WTC11 (cell line): Measurements from ENCODE around the gene ZFHX2. TPM values are rescaled to one million over a fixed set of nuclear protein-coding genes. Genes with fewer than 3 reads are reported as not detected.

Experiments
- ATAC-seq: fragments of 200-7000 bp; cut with Tn5 transposase; 2 replicates; pipeline ENCODE4 v1.10.0; 2021; ENCODE audit warnings: mild to moderate bottlenecking, moderate library complexity
- CTCF ChIA-PET: fragments of 300-600 bp; sonication (Branson Sonifier 250); formaldehyde crosslinking; loops from one replicate; lab custom pipeline; 2021; ENCODE audit warnings: antibody characterized with exemption; lab: Charles Lee
- POLR2A ChIA-PET: fragments of 350-600 bp; sonication (Branson Sonifier 250); formaldehyde crosslinking; loops from one replicate; lab custom pipeline; 2021; ENCODE audit warnings: antibody characterized with exemption; lab: Charles Lee
- DNase-seq: peaks from one replicate; pipeline ENCODE4 v3.0.0; 2021; ENCODE audit warnings: low spot score
- H3K27ac Mint-ChIP-seq: 2 replicates; pipeline ENCODE4 v1.8.0; 2021; ENCODE audit warnings: mixed read lengths
- H3K27me3 Mint-ChIP-seq: 2 replicates; pipeline ENCODE4 v1.8.0; 2021; ENCODE audit warnings: low read depth, mild to moderate bottlenecking, moderate library complexity, mixed read lengths
- H3K36me3 Mint-ChIP-seq: 2 replicates; pipeline ENCODE4 v1.8.0; 2021; ENCODE audit warnings: mixed read lengths
- H3K4me1 Mint-ChIP-seq: 2 replicates; pipeline ENCODE4 v1.8.0; 2022; ENCODE audit warnings: mixed read lengths
- H3K4me3 Mint-ChIP-seq: 2 replicates; pipeline ENCODE4 v1.8.0; 2021; ENCODE audit warnings: mild to moderate bottlenecking, moderate library complexity, mixed read lengths
- H3K9me3 Mint-ChIP-seq: 2 replicates; pipeline ENCODE4 v1.8.0; 2021; ENCODE audit warnings: mixed read lengths
- CBFB ChIP-seq: sonication (generic); formaldehyde crosslinking; IDR thresholded peaks from 2 replicates; pipeline ENCODE4 v1.8.1; 2022; ENCODE audit warnings: mild to moderate bottlenecking, low read depth, missing genetic modification reagents
- CREM ChIP-seq: sonication (generic); formaldehyde crosslinking; IDR thresholded peaks from 2 replicates; pipeline ENCODE4 v1.8.1; 2022; ENCODE audit warnings: mild to moderate bottlenecking, missing genetic modification reagents, moderate library complexity
- ELF4 ChIP-seq: sonication (generic); formaldehyde crosslinking; IDR thresholded peaks from 2 replicates; pipeline ENCODE4 v1.8.1; 2022; ENCODE audit warnings: low read depth, mild to moderate bottlenecking, moderate library complexity, missing genetic modification reagents
- ESRRA ChIP-seq: sonication (generic); formaldehyde crosslinking; IDR thresholded peaks from 2 replicates; pipeline ENCODE4 v1.8.1; 2022; ENCODE audit warnings: mild to moderate bottlenecking, missing genetic modification reagents, borderline replicate concordance
- JUN ChIP-seq: sonication (generic); formaldehyde crosslinking; IDR thresholded peaks from 2 replicates; pipeline ENCODE4 v1.8.0; 2023; ENCODE audit warnings: mild to moderate bottlenecking, missing genetic modification reagents
- NFE2L1 ChIP-seq: sonication (generic); formaldehyde crosslinking; IDR thresholded peaks from 2 replicates; pipeline ENCODE4 v1.8.1; 2023; ENCODE audit warnings: missing genetic modification reagents
- NR1H2 ChIP-seq: sonication (generic); formaldehyde crosslinking; IDR thresholded peaks from 2 replicates; pipeline ENCODE4 v1.9.0; 2021; ENCODE audit warnings: mild to moderate bottlenecking, moderate library complexity, missing genetic modification reagents
- SMAD3 ChIP-seq: sonication (generic); formaldehyde crosslinking; IDR thresholded peaks from 2 replicates; pipeline ENCODE4 v1.8.0; 2022; ENCODE audit warnings: missing genetic modification reagents, mild to moderate bottlenecking, borderline replicate concordance
- SOX15 ChIP-seq: fragments of 250-450 bp; sonication (Bioruptor Pico); IDR thresholded peaks from 2 replicates; pipeline ENCODE4 v1.9.0; 2021; ENCODE audit warnings: mild to moderate bottlenecking
- TEAD1 ChIP-seq: sonication (generic); formaldehyde crosslinking; IDR thresholded peaks from 2 replicates; pipeline ENCODE4 v1.8.0; 2022; ENCODE audit warnings: mild to moderate bottlenecking, missing genetic modification reagents
- TP53 ChIP-seq: sonication (generic); formaldehyde crosslinking; IDR thresholded peaks from 2 replicates; pipeline ENCODE4 v1.8.1; 2023; ENCODE audit warnings: mild to moderate bottlenecking, missing genetic modification reagents
- ZBTB21 ChIP-seq: sonication (generic); formaldehyde crosslinking; IDR thresholded peaks from 2 replicates; pipeline ENCODE4 v1.8.1; 2023; ENCODE audit warnings: mild to moderate bottlenecking, missing genetic modification reagents, borderline replicate concordance
- ZNF263 ChIP-seq: sonication (generic); formaldehyde crosslinking; IDR thresholded peaks from 2 replicates; pipeline ENCODE4 v1.8.1; 2022; ENCODE audit warnings: low read depth, mild to moderate bottlenecking, moderate library complexity, missing genetic modification reagents
- total RNA-seq: library from RNA; stranded (reverse); gene quantifications from 3 replicates; pipeline ENCODE4 v1.2.3, GENCODE V29; 2021
- TF ChIP-seq, protein P1 (sequence below): sonication (generic); formaldehyde crosslinking; IDR thresholded peaks from 2 replicates; pipeline ENCODE4 v1.8.1; 2022; ENCODE audit warnings: mild to moderate bottlenecking, moderate library complexity, missing genetic modification reagents
- TF ChIP-seq, protein P2 (sequence below): sonication (generic); formaldehyde crosslinking; conservative IDR thresholded peaks from 2 replicates; pipeline ENCODE4 v1.8.1; 2022; ENCODE audit warnings: mild to moderate bottlenecking, missing genetic modification reagents
- TF ChIP-seq, protein P3 (sequence below): sonication (generic); formaldehyde crosslinking; IDR thresholded peaks from 2 replicates; pipeline ENCODE4 v1.8.1; 2022; ENCODE audit warnings: mild to moderate bottlenecking, missing genetic modification reagents, moderate library complexity, borderline replicate concordance

The ZFHX2 gene
- total RNA-seq, 1 experiment from 2014 or later: 16.4 TPM

DNA sequence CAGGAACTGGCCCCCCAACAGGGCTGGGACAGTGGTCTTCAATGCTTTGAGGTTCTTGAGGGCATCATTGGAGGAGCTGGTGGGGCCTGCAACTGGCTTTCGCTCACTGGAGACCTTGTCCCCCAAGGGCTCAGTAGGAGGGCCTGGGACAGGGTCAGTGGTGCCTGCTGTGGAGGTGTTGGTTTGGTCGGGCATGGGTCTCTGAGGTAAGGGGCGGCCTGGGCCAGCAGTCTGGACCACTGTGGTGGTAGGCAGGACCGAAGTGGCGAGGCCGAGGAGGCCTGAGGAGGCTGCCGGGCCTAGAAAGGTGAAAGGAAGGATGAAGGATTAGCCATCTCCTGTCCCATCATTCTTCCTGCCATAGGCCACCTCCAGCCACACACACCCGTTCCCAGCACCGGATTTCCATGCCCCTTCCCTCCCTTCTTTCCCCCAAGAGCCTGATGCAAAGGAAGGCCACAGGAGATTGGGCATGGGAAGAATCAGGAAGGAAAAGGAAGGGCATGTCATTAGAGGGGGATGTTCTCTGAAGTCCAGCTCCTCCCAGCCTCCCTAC is 28.8 kb downstream of the ZFHX2 start:
- Mint-ChIP-seq H3K36me3 (peaks cover 25% of the 10 kb centered on the region), H3K9me3 (no peaks in the 10 kb centered on the region), H3K4me3 (no peak overlapping the region), H3K27me3 (peaks cover 2% of the 10 kb centered on the region), H3K27ac (no peak overlapping the region), H3K4me1 (peaks cover 68% of the 10 kb centered on the region)
- ChIA-PET POLR2A (interaction anchor here (2.0 to 6.6 kb wide), 2 partner anchors 15 to 41 kb away, joined by 7 to 49 read pairs; no protein-coding TSS in a partner anchor), CTCF (interaction anchor here (0.8 to 7.5 kb wide), 5 partner anchors 16 to 44 kb away, joined by 3 to 47 read pairs (median 12); no protein-coding TSS in a partner anchor)
- ATAC-seq (no peak), DNase-seq (no peak)
- TF ChIP-seq CREM (CRISPR knock-in tag) (no peak), SOX15 (CRISPR knock-in tag) (no peak), ESRRA (CRISPR knock-in tag) (no peak), JUN (CRISPR knock-in tag) (no peak), CBFB (CRISPR knock-in tag) (no peak), TEAD1 (no peak), NFE2L1 (CRISPR knock-in tag) (no peak)
- TF ChIP-seq, protein P1, sequence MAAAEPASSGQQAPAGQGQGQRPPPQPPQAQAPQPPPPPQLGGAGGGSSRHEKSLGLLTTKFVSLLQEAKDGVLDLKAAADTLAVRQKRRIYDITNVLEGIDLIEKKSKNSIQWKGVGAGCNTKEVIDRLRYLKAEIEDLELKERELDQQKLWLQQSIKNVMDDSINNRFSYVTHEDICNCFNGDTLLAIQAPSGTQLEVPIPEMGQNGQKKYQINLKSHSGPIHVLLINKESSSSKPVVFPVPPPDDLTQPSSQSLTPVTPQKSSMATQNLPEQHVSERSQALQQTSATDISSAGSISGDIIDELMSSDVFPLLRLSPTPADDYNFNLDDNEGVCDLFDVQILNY (CRISPR knock-in tag): no peak
- TF ChIP-seq, protein P2, sequence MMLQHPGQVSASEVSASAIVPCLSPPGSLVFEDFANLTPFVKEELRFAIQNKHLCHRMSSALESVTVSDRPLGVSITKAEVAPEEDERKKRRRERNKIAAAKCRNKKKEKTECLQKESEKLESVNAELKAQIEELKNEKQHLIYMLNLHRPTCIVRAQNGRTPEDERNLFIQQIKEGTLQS: no peak

DNA sequence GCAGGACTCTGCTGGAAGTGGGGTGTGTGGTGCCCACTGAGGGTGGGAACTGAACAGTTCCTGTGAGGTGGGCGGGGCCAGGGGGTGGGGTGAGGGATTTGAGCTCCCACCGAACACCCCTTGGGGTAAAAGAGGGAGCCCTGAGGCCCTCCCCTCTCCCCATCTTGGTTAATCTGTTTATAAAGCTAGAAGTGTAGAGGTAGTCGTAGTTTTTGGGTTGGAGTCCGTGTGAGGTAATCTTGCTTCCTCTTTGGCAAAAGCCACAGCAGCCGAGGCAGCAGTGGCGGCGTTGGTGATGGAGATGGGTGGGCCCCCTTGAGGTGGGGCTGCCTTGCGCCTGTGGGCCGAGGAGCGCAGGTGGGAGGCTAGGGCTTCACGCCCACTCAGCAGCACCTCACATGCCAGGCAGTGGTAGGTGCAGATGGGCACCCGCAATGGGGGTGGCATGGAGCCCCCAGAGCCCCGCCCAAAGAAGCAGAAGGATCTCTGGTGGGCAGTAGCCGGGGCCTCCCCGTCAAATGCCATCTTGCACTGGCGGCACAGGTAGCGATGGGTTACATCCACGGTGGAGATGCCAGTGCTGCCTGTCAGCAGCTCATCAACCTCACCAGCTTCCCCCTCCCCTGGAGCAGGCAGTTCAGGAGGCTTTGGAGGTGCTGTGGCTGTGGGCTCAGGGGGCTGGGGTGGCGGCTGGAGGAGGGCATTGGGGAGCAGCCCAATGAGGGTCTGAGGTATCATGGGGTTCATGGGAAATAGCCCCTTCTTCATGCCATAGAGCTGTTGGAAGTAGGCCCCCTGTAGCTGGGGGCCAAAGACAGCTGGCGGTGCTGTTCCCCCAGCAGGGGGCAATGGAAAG is 29.6 kb downstream of the ZFHX2 start:
- H3K4me3 Mint-ChIP-seq: no peak overlapping the region
- peaks cover 71% of the 10 kb centered on the region for H3K4me1 Mint-ChIP-seq
- H3K36me3 Mint-ChIP-seq: peaks cover 19% of the 10 kb centered on the region
- H3K27me3 Mint-ChIP-seq: peaks cover 9% of the 10 kb centered on the region
- ChIA-PET POLR2A (interaction anchor here (2.0 to 6.6 kb wide), 2 partner anchors 16 to 40 kb away, joined by 7 to 49 read pairs; no protein-coding TSS in a partner anchor), CTCF (interaction anchor here (2.4 to 7.5 kb wide), 4 partner anchors 17 to 40 kb away, joined by 11 to 47 read pairs (median 28); no protein-coding TSS in a partner anchor)
- 0 out of 2 replicates have a peak, but pooled peaks have one; percentile 6 for TF ChIP-seq TP53
- no peak for TF ChIP-seq NR1H2 (CRISPR knock-in tag)
- DNase-seq: no peak
- no peak overlapping the region for H3K27ac Mint-ChIP-seq
- H3K9me3 Mint-ChIP-seq: no peaks in the 10 kb centered on the region
- ATAC-seq: no peak

DNA sequence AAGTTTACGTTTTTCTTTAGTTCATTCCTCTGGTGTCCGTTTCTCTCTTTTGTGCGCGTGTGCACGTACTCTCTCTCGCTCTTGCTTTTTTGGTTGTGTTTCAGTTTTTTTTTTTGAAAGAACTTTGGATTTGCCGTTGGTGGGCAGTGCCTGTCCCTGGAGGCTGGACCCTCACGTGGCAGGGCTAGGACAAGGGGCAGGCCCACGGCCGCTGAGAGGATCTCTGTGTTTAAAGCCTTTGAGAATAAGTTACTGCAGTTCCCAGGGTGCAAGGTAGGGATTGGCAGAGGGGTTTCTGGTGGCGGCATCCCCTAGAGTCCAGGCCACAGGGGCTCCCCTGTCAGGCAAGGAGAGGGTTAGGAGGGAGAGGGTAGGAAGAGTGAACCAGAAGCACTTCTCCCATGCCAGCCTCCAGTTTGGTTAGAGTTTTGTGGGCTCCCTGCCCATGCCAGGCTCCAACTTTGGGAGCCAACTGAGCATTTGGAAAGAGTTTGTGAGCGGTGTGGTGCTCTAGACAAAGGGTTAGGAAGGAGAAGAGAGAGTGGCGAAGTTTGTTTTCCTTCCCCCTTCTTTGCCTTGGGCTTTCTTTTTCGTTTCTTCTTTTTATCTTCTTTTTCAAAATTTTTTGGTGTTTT is 30.5 kb downstream of the ZFHX2 start:
- H3K4me1 Mint-ChIP-seq: peaks cover 66% of the 10 kb centered on the region
- POLR2A ChIA-PET: interaction anchor here (0.9 to 6.6 kb wide), 2 partner anchors 17 to 36 kb away, joined by 5 to 49 read pairs; no protein-coding TSS in a partner anchor
- peak overlapping the region; percentile 50 for H3K27ac Mint-ChIP-seq
- DNase-seq (no peak), ATAC-seq (no peak)
- no peak for TF ChIP-seq ZNF263
- no peak for TF ChIP-seq CBFB (CRISPR knock-in tag)
- H3K9me3 Mint-ChIP-seq: no peaks in the 10 kb centered on the region
- CTCF ChIA-PET: interaction anchor here (0.6 to 7.5 kb wide), 7 partner anchors 7 to 960 kb away, joined by 3 to 47 read pairs (median 7); no protein-coding TSS in a partner anchor
- peaks cover 9% of the 10 kb centered on the region for H3K36me3 Mint-ChIP-seq
- peaks cover 19% of the 10 kb centered on the region for H3K27me3 Mint-ChIP-seq
- H3K4me3 Mint-ChIP-seq: no peak overlapping the region

DNA sequence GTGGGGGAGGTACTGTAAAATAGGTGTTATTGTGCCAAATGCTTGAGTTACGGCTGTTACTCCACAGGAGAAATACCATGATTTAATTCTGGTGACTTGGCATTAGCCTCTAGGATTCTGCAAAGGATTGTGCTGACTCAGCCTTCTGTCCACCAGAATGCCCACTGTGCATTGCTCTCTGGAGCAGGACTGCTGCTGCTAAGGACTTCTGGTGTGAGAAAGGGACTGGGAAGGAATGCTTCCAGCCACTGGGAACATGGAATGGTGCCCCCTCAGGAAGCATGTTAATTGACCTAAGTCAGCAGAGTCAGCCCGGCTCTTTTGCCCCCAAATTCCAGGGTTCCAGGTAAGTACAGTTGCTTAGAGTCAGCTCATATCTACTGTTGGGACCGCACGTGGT is 32.9 kb downstream of the ZFHX2 start:
- no peak overlapping the region for H3K27ac Mint-ChIP-seq
- H3K4me1 Mint-ChIP-seq: peaks cover 55% of the 10 kb centered on the region
- ChIA-PET POLR2A (interaction anchor here (1.0 to 6.6 kb wide), 2 partner anchors 19 to 30 kb away, joined by 3 to 49 read pairs; no protein-coding TSS in a partner anchor), CTCF (interaction anchor here (0.7 to 7.5 kb wide), 6 partner anchors 10 to 40 kb away, joined by 3 to 47 read pairs (median 16); no protein-coding TSS in a partner anchor)
- H3K36me3 Mint-ChIP-seq: 0 out of 2 replicates have a peak, but pooled peaks cover 3% of the 10 kb centered on the region
- H3K27me3 Mint-ChIP-seq: peaks cover 38% of the 10 kb centered on the region
- no peak for DNase-seq
- peak; percentile 66 for ATAC-seq
- no peak for TF ChIP-seq NFE2L1 (CRISPR knock-in tag)
- no peak for TF ChIP-seq SMAD3 (CRISPR knock-in tag)
- no peak for TF ChIP-seq ZBTB21 (CRISPR knock-in tag)
- TF ChIP-seq, protein P3, sequence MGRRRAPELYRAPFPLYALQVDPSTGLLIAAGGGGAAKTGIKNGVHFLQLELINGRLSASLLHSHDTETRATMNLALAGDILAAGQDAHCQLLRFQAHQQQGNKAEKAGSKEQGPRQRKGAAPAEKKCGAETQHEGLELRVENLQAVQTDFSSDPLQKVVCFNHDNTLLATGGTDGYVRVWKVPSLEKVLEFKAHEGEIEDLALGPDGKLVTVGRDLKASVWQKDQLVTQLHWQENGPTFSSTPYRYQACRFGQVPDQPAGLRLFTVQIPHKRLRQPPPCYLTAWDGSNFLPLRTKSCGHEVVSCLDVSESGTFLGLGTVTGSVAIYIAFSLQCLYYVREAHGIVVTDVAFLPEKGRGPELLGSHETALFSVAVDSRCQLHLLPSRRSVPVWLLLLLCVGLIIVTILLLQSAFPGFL (CRISPR knock-in tag): no peak
- no peak for TF ChIP-seq ELF4 (CRISPR knock-in tag)
- H3K4me3 Mint-ChIP-seq: no peak overlapping the region
- no peaks in the 10 kb centered on the region for H3K9me3 Mint-ChIP-seq
